Neural progenitor cell (in vitro differentiated cells): Measurements from ENCODE around the gene TNXB.

ENCODE experiments used
- EZH2 ChIP-seq: fragments of 200-600 bp; sonication (generic); IDR thresholded peaks from 2 replicates; pipeline ENCODE4 v1.6.1; 2017; ENCODE audit warnings: antibody characterized with exemption, mild to moderate bottlenecking, moderate library complexity
- TF ChIP-seq, protein P1 (sequence below): fragments of 200-600 bp; sonication (generic); IDR thresholded peaks from 2 replicates; pipeline ENCODE4 v1.5.1; 2017; ENCODE audit warnings: antibody characterized with exemption, mild to moderate bottlenecking

GRCh38 chr6:32079566-32080290, 29.4 kb downstream of the TNXB start:
- TF ChIP-seq, protein P1, sequence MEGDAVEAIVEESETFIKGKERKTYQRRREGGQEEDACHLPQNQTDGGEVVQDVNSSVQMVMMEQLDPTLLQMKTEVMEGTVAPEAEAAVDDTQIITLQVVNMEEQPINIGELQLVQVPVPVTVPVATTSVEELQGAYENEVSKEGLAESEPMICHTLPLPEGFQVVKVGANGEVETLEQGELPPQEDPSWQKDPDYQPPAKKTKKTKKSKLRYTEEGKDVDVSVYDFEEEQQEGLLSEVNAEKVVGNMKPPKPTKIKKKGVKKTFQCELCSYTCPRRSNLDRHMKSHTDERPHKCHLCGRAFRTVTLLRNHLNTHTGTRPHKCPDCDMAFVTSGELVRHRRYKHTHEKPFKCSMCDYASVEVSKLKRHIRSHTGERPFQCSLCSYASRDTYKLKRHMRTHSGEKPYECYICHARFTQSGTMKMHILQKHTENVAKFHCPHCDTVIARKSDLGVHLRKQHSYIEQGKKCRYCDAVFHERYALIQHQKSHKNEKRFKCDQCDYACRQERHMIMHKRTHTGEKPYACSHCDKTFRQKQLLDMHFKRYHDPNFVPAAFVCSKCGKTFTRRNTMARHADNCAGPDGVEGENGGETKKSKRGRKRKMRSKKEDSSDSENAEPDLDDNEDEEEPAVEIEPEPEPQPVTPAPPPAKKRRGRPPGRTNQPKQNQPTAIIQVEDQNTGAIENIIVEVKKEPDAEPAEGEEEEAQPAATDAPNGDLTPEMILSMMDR = no peak
- TF ChIP-seq EZH2 = no peak
